ENCODE results near the gene SCNN1G.

Gene SCNN1G

DNA sequence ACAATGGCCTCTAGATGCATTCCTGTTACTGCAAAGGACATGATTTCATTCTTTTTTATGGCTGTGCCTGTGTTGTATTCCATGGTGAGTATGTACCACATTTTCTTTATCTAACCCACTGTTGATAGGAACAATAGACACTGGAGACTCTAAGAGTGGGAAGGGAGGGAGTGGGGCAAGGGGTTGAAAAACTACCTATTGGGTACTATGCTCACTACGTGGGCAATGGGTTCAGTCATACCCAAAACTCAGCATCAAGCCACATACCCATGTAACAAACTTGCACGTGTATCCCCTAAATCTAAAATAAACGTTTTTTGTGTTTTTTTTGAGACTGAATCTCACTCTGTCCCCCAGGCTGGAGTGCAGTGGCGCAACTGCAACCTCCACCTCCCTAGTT, 72.5 kb downstream of the SCNN1G start:
- H3K4me1 ChIP-seq (ENCODE audit: control insufficient read depth, low read depth, low read length), result no peaks in the 10 kb centered on the region
- H3K4me3 ChIP-seq (ENCODE audit: low read length), result no peak overlapping the region
- H3K9ac ChIP-seq (ENCODE audit: low read length), result no peak overlapping the region
- no peaks in the 10 kb centered on the region for H3K9me3 ChIP-seq (ENCODE audit: control insufficient read depth, low read depth, low read length)
- no peaks in the 10 kb centered on the region for H3K27me3 ChIP-seq (ENCODE audit: control insufficient read depth, insufficient read depth, low read length)
- H3K27ac ChIP-seq (ENCODE audit: low read length), result no peak overlapping the region
- H3K36me3 ChIP-seq (ENCODE audit: control insufficient read depth, low read depth, low read length), result no peaks in the 10 kb centered on the region

DNA sequence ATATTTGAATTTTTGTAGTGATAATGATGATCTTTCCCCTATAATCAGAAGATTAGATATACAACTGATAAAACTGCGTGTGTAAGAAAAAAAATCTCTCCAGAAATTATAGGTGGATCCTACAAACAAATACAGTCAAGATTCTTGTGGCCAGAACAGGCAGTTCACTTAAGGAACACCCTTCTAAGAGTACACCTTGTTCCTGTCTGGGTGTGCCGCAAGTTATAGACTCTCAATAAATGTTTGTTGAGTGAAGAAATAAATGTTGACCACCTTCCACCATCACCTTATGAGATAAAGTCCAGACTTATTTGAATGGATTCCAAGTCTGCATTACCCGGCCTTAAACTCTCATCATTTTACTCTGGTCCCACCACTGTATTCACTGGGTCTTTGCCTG, 73.9 kb downstream of the SCNN1G start:
- Histone ChIP-seq H3K36me3 (ENCODE audit: control insufficient read depth, low read depth, low read length) (no peaks in the 10 kb centered on the region), H3K27ac (ENCODE audit: low read length) (no peak overlapping the region), H3K9me3 (ENCODE audit: control insufficient read depth, low read depth, low read length) (no peaks in the 10 kb centered on the region), H3K4me3 (ENCODE audit: low read length) (no peak overlapping the region), H3K4me1 (ENCODE audit: control insufficient read depth, low read depth, low read length) (no peaks in the 10 kb centered on the region), H3K27me3 (ENCODE audit: control insufficient read depth, insufficient read depth, low read length) (no peaks in the 10 kb centered on the region), H3K9ac (ENCODE audit: low read length) (no peak overlapping the region)

- Histone ChIP-seq H3K4me3 (ENCODE audit: low read length) (no peak overlapping the region), H3K27ac (ENCODE audit: low read length) (no peak overlapping the region), H3K27me3 (ENCODE audit: control insufficient read depth, insufficient read depth, low read length) (no peaks in the 10 kb centered on the region), H3K36me3 (ENCODE audit: control insufficient read depth, low read depth, low read length) (no peaks in the 10 kb centered on the region), H3K9me3 (ENCODE audit: control insufficient read depth, low read depth, low read length) (no peaks in the 10 kb centered on the region), H3K4me1 (ENCODE audit: control insufficient read depth, low read depth, low read length) (no peaks in the 10 kb centered on the region), H3K9ac (ENCODE audit: low read length) (no peak overlapping the region)
These were observed 75.1 kb downstream of the SCNN1G start for GRCh38 chr16:23257682-23258081.

DNA sequence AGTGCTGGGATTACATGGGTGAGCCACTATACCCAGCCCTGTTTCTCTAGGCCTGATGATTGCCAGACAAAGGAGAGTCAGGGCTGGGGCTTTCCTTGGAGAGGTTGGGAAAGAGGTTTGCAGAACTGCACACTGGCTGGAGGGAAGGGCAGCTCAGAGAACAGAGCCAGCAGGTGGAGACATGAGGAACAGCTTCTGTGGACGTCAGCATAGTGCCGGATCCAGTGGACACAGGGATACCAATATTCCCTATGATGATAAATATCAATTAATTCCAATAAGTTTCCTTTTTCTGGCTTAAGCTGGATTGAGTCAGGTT, 76.3 kb downstream of the SCNN1G start:
- H3K9ac ChIP-seq (ENCODE audit: low read length), result no peak overlapping the region
- H3K9me3 ChIP-seq (ENCODE audit: control insufficient read depth, low read depth, low read length), result no peaks in the 10 kb centered on the region
- no peak overlapping the region for H3K4me3 ChIP-seq (ENCODE audit: low read length)
- no peaks in the 10 kb centered on the region for H3K27me3 ChIP-seq (ENCODE audit: control insufficient read depth, insufficient read depth, low read length)
- H3K4me1 ChIP-seq (ENCODE audit: control insufficient read depth, low read depth, low read length), result no peaks in the 10 kb centered on the region
- H3K36me3 ChIP-seq (ENCODE audit: control insufficient read depth, low read depth, low read length), result no peaks in the 10 kb centered on the region
- H3K27ac ChIP-seq (ENCODE audit: low read length), result no peak overlapping the region

Measured in iPS-18a (cell line).